GM12873 (cell line): ENCODE measurements around the gene ERVK3-1.

Experiments used
- TF ChIP-seq, protein P1 (sequence below): IDR thresholded peaks from 2 replicates; pipeline ENCODE4 v1.5.1; 2012; ENCODE audit warnings: low read depth, mild to moderate bottlenecking, moderate library complexity, low read length, control low read depth; ENCODE audit not compliant: insufficient read depth; ENCODE audit errors: missing control alignments

ERVK3-1 gene

DNA sequence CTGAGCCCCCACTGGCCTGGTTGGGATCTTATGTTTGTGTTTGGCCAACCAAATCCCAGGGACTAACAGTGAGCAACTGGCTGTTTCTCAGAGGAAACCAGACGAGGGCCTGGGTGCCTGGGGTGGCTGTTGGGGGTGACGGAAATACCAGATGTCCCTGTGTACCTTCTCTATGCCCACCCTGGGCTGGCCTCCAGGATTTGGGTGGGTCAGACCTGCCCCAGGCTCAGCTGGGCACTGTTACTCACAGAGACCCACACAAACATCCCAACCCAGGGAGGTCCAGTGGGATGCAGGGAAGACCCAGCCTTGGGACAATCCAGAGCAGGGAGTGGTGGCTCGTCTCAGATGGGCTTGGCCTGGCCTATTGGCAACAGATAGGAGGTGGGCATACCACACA is 30.5 kb downstream of the ERVK3-1 start:
- TF ChIP-seq, protein P1, sequence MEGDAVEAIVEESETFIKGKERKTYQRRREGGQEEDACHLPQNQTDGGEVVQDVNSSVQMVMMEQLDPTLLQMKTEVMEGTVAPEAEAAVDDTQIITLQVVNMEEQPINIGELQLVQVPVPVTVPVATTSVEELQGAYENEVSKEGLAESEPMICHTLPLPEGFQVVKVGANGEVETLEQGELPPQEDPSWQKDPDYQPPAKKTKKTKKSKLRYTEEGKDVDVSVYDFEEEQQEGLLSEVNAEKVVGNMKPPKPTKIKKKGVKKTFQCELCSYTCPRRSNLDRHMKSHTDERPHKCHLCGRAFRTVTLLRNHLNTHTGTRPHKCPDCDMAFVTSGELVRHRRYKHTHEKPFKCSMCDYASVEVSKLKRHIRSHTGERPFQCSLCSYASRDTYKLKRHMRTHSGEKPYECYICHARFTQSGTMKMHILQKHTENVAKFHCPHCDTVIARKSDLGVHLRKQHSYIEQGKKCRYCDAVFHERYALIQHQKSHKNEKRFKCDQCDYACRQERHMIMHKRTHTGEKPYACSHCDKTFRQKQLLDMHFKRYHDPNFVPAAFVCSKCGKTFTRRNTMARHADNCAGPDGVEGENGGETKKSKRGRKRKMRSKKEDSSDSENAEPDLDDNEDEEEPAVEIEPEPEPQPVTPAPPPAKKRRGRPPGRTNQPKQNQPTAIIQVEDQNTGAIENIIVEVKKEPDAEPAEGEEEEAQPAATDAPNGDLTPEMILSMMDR = no peak

DNA sequence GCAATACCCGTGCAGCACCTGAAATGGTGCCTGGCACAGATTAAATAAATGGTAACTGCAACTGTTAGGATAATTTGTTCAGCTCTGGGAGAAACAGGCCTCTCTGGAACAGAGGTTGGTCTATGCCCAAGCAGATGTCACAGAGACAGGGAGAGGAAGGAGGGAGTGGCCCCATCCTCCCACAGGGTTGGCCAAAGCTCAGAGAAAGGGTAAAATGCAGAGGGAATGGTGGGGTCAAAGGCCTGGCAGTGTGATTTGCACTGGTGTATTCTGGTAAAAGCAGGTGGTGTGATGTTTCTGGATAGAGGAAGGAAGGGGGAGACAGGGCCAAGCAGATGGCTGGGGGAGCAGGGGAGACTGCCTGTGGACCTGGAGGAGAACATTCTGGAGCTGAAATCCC is 31.0 kb downstream of the ERVK3-1 start:
- TF ChIP-seq, protein P1 = no peak

DNA sequence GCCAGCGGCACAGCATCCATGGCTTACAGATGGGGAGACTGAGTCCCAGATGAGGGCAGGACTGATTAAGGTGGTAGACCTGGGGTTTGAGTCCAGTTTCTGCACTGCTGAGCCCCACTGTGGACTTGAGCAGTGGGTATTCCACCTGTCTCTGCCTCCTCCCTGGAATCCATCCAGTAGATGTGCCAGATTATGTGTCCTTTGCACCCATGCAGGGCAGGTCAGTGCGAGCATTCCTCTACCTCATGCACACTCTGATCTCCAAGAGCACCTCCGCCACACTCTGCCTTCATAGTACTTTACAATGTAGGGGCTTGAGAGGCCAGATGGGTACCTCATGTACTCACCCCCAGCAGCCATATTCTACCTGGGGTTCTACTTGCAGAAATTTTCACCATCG is 31.6 kb downstream of the ERVK3-1 start:
- TF ChIP-seq, protein P1 = no peak

DNA sequence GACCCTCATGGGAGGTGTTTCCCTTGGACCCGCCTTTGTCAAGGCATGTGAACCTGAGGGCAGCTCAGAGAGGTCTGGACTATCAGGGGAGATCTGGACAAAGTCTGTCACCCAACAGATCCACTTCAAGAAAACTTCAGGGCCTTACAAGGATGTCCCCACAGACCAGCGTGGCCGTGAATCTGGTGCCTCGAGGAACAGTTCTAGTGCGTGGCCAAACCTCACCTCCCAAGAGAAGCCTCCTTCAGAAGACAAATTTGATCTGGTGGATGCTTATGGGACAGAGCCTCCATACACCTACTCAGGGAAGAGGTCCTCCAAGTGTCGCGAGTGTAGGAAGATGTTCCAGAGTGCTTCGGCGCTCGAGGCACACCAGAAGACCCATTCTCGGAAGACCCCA is 33.2 kb downstream of the ERVK3-1 start:
- TF ChIP-seq, protein P1 = no peak

DNA sequence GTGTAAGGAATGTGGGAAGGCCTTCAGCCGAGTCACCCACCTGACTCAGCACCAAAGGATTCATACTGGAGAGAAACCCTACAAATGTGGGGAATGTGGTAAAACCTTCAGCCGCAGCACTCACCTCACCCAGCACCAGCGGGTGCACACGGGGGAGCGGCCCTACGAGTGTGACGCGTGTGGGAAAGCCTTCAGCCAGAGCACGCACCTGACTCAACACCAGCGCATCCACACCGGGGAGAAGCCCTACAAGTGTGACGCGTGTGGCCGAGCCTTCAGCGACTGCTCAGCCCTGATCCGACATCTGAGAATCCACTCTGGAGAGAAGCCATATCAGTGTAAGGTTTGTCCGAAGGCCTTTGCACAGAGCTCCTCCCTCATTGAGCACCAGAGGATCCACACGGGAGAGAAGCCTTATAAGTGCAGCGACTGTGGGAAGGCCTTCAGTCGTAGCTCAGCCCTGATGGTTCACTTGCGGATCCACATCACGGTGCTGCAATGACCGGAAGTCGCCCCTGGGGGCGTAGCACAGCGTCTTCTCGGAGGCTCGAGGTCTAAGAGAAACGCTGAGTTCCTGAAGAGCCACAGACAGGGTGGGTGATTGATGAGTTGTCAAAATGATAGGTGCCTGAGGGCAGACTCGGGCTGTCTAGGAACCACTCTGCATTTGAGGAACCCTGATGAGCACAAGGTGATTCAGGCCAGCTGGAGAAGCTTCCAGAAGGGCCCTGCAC is 33.8 kb downstream of the ERVK3-1 start:
- TF ChIP-seq, protein P1 = peak; percentile 23

DNA sequence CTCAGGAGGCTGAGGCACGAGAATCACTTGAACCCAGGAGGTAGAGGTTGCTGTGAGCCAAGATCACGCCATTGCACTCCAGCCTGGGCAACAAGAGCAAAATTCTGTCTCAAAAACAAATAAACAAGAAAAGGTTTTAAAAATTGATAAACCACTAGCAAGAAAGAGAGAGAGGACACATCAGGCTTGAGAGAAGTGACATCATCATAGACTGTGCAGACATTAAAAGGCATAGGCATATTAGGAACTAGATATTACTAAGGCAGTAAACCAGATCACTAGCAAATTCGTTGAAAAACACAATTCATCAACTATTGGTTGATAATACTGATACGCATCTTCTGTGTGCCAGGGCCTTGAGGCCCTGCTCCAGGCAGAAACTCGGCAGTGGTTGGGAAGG is 40.4 kb downstream of the ERVK3-1 start:
- TF ChIP-seq, protein P1 = no peak

DNA sequence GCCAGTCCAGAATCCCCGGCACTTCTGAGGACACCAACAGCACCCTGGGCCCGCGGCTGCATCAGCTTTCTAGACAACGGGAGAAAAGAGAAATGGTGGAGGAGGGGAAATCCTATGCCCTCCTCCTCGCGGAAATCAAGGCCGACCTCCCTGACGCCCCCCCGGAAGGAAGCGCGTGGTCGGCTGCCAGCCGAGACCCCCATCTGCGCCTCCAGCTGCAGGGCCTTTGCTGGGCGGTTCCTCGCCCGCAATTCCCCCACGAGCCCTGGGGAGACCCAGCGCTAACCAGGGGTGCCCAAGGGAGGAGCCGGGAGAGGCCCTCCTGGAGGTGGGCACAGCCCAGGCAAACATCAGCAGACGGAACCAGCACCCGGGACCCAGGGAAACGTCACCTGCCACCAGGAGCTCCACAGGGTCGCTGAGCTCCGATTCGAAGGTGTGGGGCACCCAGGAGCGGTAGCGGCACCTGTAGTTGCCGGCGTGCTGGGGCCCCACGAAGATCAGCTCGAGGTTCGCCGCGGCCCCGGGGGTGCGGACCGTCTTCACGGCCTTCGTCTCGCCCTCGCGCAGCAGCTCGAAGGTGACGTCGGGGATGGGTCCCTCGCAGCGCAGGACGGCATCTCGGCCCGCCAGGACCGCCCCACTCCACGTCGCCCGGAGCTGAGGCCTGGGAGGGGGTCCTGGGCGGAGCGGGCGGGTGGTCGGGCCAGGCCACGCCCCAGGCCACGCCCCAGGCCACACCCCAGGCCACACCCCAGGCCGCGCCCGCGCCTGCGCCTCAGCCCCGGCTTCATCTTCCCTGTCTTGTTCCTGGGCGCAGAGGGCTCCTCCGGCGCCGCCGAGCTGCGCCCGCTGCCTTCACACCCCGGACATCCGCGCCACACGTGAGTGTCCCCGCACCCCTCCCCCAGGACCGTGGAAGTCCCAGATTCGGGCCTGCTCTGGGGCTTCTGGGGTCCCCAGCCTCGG is 42.1 kb downstream of the ERVK3-1 start:
- TF ChIP-seq, protein P1 = no peak
